ENCODE results near the gene CCDC201. TPM values are rescaled to one million over a fixed set of nuclear protein-coding genes. Genes with fewer than 3 reads are reported as not detected.

The CCDC201 gene
- polyA plus RNA-seq, 1 experiment = not detected

GRCh38 chr7:45891462-45892402 lies 18.9 kb upstream of the CCDC201 start:
- CTCF ChIA-PET = interaction anchor here (0.7 to 3.0 kb wide), 13 partner anchors 8 to 1375 kb away, joined by 3 to 18 read pairs (median 6); no protein-coding TSS in a partner anchor
- POLR2A ChIA-PET = interaction anchor here (0.7 kb wide), 1 partner anchor 1363 kb away, joined by 3 read pairs; no protein-coding TSS in a partner anchor
- TF ChIP-seq, protein P1, sequence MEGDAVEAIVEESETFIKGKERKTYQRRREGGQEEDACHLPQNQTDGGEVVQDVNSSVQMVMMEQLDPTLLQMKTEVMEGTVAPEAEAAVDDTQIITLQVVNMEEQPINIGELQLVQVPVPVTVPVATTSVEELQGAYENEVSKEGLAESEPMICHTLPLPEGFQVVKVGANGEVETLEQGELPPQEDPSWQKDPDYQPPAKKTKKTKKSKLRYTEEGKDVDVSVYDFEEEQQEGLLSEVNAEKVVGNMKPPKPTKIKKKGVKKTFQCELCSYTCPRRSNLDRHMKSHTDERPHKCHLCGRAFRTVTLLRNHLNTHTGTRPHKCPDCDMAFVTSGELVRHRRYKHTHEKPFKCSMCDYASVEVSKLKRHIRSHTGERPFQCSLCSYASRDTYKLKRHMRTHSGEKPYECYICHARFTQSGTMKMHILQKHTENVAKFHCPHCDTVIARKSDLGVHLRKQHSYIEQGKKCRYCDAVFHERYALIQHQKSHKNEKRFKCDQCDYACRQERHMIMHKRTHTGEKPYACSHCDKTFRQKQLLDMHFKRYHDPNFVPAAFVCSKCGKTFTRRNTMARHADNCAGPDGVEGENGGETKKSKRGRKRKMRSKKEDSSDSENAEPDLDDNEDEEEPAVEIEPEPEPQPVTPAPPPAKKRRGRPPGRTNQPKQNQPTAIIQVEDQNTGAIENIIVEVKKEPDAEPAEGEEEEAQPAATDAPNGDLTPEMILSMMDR (IDR thresholded peaks at IDR 0.05; ENCODE audit: low read depth, low read length) = no peak
- H3K27me3 ChIP-seq (ENCODE audit: control insufficient read depth, insufficient read depth, low read length) = peaks cover 13% of the 10 kb centered on the region
- H3K27ac ChIP-seq (ENCODE audit: low read depth, low read length) = no peak overlapping the region
- H3K4me3 ChIP-seq (ENCODE audit: low read depth, low read length) = no peak overlapping the region
- H3K9me3 ChIP-seq (ENCODE audit: control insufficient read depth, insufficient read depth, low read length) = no peaks in the 10 kb centered on the region
- no peak for DNase-seq (ENCODE audit: low read depth, low spot score)

DNA sequence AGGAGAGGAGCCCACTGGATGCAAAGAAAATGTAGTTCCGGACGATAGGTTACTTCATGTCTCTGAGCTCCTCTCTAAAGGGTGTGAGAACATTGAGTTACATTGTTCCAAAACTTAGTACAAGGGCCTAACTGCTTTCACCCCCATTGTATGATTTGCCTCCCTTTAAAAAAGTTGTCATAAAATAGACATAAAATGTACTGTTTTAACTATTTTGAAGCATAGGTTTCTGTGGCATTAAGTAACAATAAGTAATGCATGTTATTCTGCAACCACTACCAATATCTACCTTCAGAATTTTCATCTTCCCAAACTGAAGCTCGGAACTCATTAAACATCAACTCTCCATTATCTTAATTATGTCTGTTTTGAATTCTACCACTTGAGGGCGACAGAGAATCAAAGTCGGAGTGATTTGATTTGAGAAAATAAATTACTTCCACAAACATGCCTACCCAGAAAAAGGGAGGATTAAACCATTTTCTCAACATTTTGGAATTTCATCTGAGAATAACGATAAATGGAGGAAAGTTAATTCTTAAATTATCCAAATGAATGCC lies 18.1 kb upstream of the CCDC201 start:
- POLR2A ChIA-PET = interaction anchor here (0.7 kb wide), 1 partner anchor 1364 kb away, joined by 3 read pairs; no protein-coding TSS in a partner anchor
- H3K27ac ChIP-seq (ENCODE audit: low read depth, low read length) = no peak overlapping the region

DNA sequence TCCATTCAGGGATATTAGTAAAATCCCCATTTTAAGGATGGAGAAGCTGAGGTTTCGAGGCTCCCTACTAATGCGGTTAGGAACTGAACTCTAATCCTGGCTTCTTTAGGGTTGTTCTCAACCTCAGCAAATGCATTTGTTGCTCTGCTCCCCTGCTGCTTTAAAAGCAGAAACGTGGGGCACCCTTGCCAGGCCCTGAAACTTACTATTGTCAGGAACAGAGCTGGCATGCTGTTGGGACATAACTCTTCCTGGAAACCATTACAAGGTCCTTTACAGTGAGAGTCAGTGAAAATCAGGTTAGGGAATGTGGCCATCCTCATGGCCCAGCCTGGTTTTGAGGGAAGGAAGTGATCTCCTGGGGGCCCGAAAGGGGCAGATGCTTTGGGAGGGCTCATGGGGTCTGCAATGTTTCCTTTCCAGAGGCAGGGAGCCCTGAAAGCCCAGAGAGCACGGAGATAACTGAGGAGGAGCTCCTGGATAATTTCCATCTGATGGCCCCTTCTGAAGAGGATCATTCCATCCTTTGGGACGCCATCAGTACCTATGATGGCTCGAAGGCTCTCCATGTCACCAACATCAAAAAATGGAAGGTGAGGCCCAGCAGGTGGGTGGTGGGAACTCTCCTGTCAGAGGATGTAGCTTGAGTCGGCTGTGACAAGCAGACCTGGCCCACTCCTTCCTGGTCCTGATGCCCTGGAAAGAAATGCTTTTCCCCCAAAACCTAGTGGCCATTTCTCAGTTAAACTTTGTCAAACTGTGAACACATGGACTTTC lies 17.4 kb upstream of the CCDC201 start:
- DNase-seq (ENCODE audit: low read depth, low spot score) = no peak
- H3K9me3 ChIP-seq (ENCODE audit: control insufficient read depth, insufficient read depth, low read length) = no peaks in the 10 kb centered on the region
- no peak overlapping the region for H3K27ac ChIP-seq (ENCODE audit: low read depth, low read length)
- CTCF ChIA-PET = interaction anchor here (0.8 to 3.0 kb wide), 17 partner anchors 8 to 1376 kb away, joined by 3 to 18 read pairs (median 4); no protein-coding TSS in a partner anchor
- peaks cover 13% of the 10 kb centered on the region for H3K27me3 ChIP-seq (ENCODE audit: control insufficient read depth, insufficient read depth, low read length)
- TF ChIP-seq, protein P1 (IDR thresholded peaks at IDR 0.05; ENCODE audit: low read depth, low read length) = no peak
- POLR2A ChIA-PET = no interaction called here
- H3K4me3 ChIP-seq (ENCODE audit: low read depth, low read length) = no peak overlapping the region

More for the DNA sequence above, 18.1 kb upstream of the CCDC201 start:
- Histone ChIP-seq H3K9me3 (ENCODE audit: control insufficient read depth, insufficient read depth, low read length) (no peaks in the 10 kb centered on the region), H3K27me3 (ENCODE audit: control insufficient read depth, insufficient read depth, low read length) (peaks cover 13% of the 10 kb centered on the region), H3K4me3 (ENCODE audit: low read depth, low read length) (no peak overlapping the region)
- TF ChIP-seq, protein P1 (IDR thresholded peaks at IDR 0.05; ENCODE audit: low read depth, low read length) = peak; percentile 71
- DNase-seq (ENCODE audit: low read depth, low spot score) = no peak
- CTCF ChIA-PET = interaction anchor here (0.8 to 3.0 kb wide), 16 partner anchors 9 to 1375 kb away, joined by 3 to 18 read pairs (median 5); no protein-coding TSS in a partner anchor

DNA sequence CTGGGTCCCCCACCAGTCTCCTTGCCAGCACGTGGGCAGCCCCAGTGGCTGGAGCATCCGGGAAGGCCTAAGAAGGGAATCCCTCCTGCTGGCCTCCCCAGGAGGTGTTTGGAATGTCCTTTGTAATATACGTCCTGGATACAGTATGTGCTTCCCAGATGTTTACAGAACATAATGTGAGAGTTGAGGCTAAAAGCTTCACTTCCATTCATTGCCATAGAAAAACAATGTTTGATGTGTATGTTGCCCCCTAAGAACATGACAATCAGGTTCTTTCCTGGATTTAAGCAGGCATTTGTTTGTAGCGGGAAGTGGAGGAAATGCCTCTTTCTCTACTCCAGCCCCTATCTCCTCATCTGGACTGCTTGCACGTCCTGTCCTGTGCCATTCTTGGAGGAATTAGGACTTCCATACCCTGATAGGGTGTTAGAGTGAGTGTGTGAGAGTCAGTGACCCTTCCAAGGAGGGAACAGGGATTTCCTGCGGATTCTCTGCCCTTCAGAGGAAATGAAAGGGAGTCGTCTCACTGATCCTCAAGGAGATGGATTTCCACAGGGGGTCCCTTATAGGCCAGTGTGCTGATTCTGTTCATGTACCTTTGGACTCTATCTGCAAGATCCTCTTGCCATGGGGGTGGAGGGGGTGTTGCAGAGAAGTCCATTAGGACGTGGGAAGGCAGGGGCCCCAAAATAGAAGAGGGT lies 16.6 kb upstream of the CCDC201 start:
- H3K27me3 ChIP-seq (ENCODE audit: control insufficient read depth, insufficient read depth, low read length) = peaks cover 11% of the 10 kb centered on the region
- no peak overlapping the region for H3K4me3 ChIP-seq (ENCODE audit: low read depth, low read length)
- no peaks in the 10 kb centered on the region for H3K9me3 ChIP-seq (ENCODE audit: control insufficient read depth, insufficient read depth, low read length)
- no peak overlapping the region for H3K27ac ChIP-seq (ENCODE audit: low read depth, low read length)
- CTCF ChIA-PET = interaction anchor here (1.1 to 3.0 kb wide), 5 partner anchors 24 to 1294 kb away, joined by 3 to 18 read pairs (median 4); no protein-coding TSS in a partner anchor
- TF ChIP-seq, protein P1 (IDR thresholded peaks at IDR 0.05; ENCODE audit: low read depth, low read length) = no peak
- DNase-seq (ENCODE audit: low read depth, low spot score) = no peak
- POLR2A ChIA-PET = no interaction called here

Data from AG04450 (cell line).